ENCODE results near the gene ASPSCR1. TPM values are rescaled to one million over a fixed set of nuclear protein-coding genes. Genes with fewer than 3 reads are reported as not detected.

ASPSCR1 gene
- total RNA-seq (28.7 TPM), polyA plus RNA-seq (ENCODE audit: insufficient read depth in 1 of 8, insufficient read length in 8 of 8, low replicate concordance in 1 of 8) (10 to 100 TPM; 22.5 to 35.9 (median 26.6) TPM)
- long read RNA-seq, donor 1, transcript ASPSCR1-202 (16 exons, 1,843 nt): major isoform, 5 of 5 reads
- long read RNA-seq, donor 1, partial matches to known transcripts: 0 of 5 reads
- long read RNA-seq, donor 1, other reads (novel, unspliced or antisense): 0 of 5 reads
- long read RNA-seq, donor 2: 0 reads
- long read RNA-seq, donor 3, partial matches to known transcripts: 56 of 62 reads
- long read RNA-seq, donor 3, other reads (novel, unspliced or antisense): 0 of 62 reads
- long read RNA-seq, donor 4, partial matches to known transcripts: 0 of 4 reads
- long read RNA-seq, donor 4, other reads (novel, unspliced or antisense): 0 of 4 reads
- long read RNA-seq, donor 5, transcript ASPSCR1-202 (16 exons, 1,843 nt): major isoform, 7 of 8 reads
- long read RNA-seq, donor 5, partial matches to known transcripts: 0 of 8 reads
- long read RNA-seq, donor 5, other reads (novel, unspliced or antisense): 0 of 8 reads
- long read RNA-seq, donor 6, partial matches to known transcripts: 20 of 65 reads
- long read RNA-seq, donor 6, other reads (novel, unspliced or antisense): 39 of 65 reads
- long read RNA-seq, donor 7, full-length matches to known transcripts: 5 of 5 reads
- long read RNA-seq, donor 7, partial matches to known transcripts: 0 of 5 reads
- long read RNA-seq, donor 7, other reads (novel, unspliced or antisense): 0 of 5 reads
- long read RNA-seq, donor 8, partial matches to known transcripts: 0 of 2 reads
- long read RNA-seq, donor 8, other reads (novel, unspliced or antisense): 0 of 2 reads
- long read RNA-seq, donor 9, full-length matches to known transcripts: 5 of 5 reads
- long read RNA-seq, donor 9, partial matches to known transcripts: 0 of 5 reads
- long read RNA-seq, donor 9, other reads (novel, unspliced or antisense): 0 of 5 reads
- long read RNA-seq, donor 10, partial matches to known transcripts: 42 of 61 reads
- long read RNA-seq, donor 10, other reads (novel, unspliced or antisense): 15 of 61 reads
- long read RNA-seq, donor 11, transcript ASPSCR1-202 (16 exons, 1,843 nt): major isoform, 5 of 8 reads
- long read RNA-seq, donor 11, partial matches to known transcripts: 0 of 8 reads
- long read RNA-seq, donor 11, other reads (novel, unspliced or antisense): 0 of 8 reads

GRCh38 chr17:81977211-81977808, at the start of gene ASPSCR1:
Gene ASPSCR1 (plus strand): TSS chr17:81977629. CDS start chr17:81977647, 18 bp downstream.
- Histone ChIP-seq H3K4me1 (ENCODE audit: control insufficient read depth, insufficient read depth, low read length) (peaks cover 19% of the 10 kb centered on the region), H3K27me3 (ENCODE audit: control insufficient read depth, insufficient read depth, low read length) (peaks cover 4% of the 10 kb centered on the region), H3K27ac (ENCODE audit: low read length) (peak within 1 kb of the TSS; percentile 81), H3K9me3 (replicated peaks; ENCODE audit: control insufficient read depth, low read depth, low read length) (peaks cover 3% of the 10 kb centered on the region), H3K4me3 (ENCODE audit: low read length) (peak within 1 kb of the TSS; percentile 82), H3K36me3 (ENCODE audit: control insufficient read depth, insufficient read depth, low read length) (peaks cover 18% of the 10 kb centered on the region)
- under 1% methylated on average over 76 of the region's 76 CpGs for WGBS (ENCODE audit: insufficient coverage)
- peak; percentile 96 for DNase-seq

GRCh38 chr17:81927653-81928543, 49.5 kb upstream of the ASPSCR1 start, which contains the start of gene MAFG:
Gene MAFG (minus strand): TSS chr17:81927735. CDS start chr17:81923185, 4,550 bp downstream.
- Histone ChIP-seq H3K27ac (ENCODE audit: low read length) (peak within 1 kb of the TSS; percentile 94), H3K9me3 (replicated peaks; ENCODE audit: control insufficient read depth, low read depth, low read length) (no peaks in the 10 kb centered on the region), H3K4me3 (ENCODE audit: low read length) (peak within 1 kb of the TSS; percentile 76), H3K27me3 (ENCODE audit: control insufficient read depth, insufficient read depth, low read length) (peaks cover 14% of the 10 kb centered on the region), H3K36me3 (ENCODE audit: control insufficient read depth, insufficient read depth, low read length) (peaks cover 4% of the 10 kb centered on the region), H3K4me1 (ENCODE audit: control insufficient read depth, insufficient read depth, low read length) (peaks cover 71% of the 10 kb centered on the region)
- under 1% methylated on average over 86 of the region's 98 CpGs for WGBS (ENCODE audit: insufficient coverage)
- DNase-seq: peak; percentile 99

- Histone ChIP-seq H3K4me1 (ENCODE audit: control insufficient read depth, insufficient read depth, low read length) (peaks cover 63% of the 10 kb centered on the region), H3K27ac (ENCODE audit: low read length) (no peak overlapping the region), H3K4me3 (ENCODE audit: low read length) (peak overlapping the region; percentile 49), H3K9me3 (replicated peaks; ENCODE audit: control insufficient read depth, low read depth, low read length) (no peaks in the 10 kb centered on the region), H3K27me3 (ENCODE audit: control insufficient read depth, insufficient read depth, low read length) (peaks cover 14% of the 10 kb centered on the region), H3K36me3 (ENCODE audit: control insufficient read depth, insufficient read depth, low read length) (peaks cover 11% of the 10 kb centered on the region)
- 11% methylated on average over 39 of the region's 44 CpGs for WGBS (ENCODE audit: insufficient coverage)
- DNase-seq: no peak
Observed at GRCh38 chr17:81928544-81929252, 48.7 kb upstream of the ASPSCR1 start.

- Histone ChIP-seq H3K27ac (ENCODE audit: low read length) (no peak overlapping the region), H3K4me3 (ENCODE audit: low read length) (no peak overlapping the region), H3K4me1 (ENCODE audit: control insufficient read depth, insufficient read depth, low read length) (peaks cover 55% of the 10 kb centered on the region), H3K9me3 (replicated peaks; ENCODE audit: control insufficient read depth, low read depth, low read length) (no peaks in the 10 kb centered on the region), H3K36me3 (ENCODE audit: control insufficient read depth, insufficient read depth, low read length) (peaks cover 19% of the 10 kb centered on the region), H3K27me3 (ENCODE audit: control insufficient read depth, insufficient read depth, low read length) (peaks cover 14% of the 10 kb centered on the region)
- WGBS (ENCODE audit: insufficient coverage): 78% methylated on average over 27 of the region's 31 CpGs
- DNase-seq: no peak
Observed at GRCh38 chr17:81929253-81930141, 47.9 kb upstream of the ASPSCR1 start.

- Histone ChIP-seq H3K27me3 (ENCODE audit: control insufficient read depth, insufficient read depth, low read length) (peaks cover 14% of the 10 kb centered on the region), H3K36me3 (ENCODE audit: control insufficient read depth, insufficient read depth, low read length) (peaks cover 28% of the 10 kb centered on the region), H3K4me1 (ENCODE audit: control insufficient read depth, insufficient read depth, low read length) (peaks cover 50% of the 10 kb centered on the region), H3K9me3 (replicated peaks; ENCODE audit: control insufficient read depth, low read depth, low read length) (no peaks in the 10 kb centered on the region), H3K4me3 (ENCODE audit: low read length) (no peak overlapping the region), H3K27ac (ENCODE audit: low read length) (peak overlapping the region; percentile 35)
- DNase-seq: no peak
- 55% methylated on average over 15 of the region's 20 CpGs for WGBS (ENCODE audit: insufficient coverage)
Observed at GRCh38 chr17:81930142-81931125, 47.0 kb upstream of the ASPSCR1 start.

GRCh38 chr17:81931189-81931556, 46.3 kb upstream of the ASPSCR1 start:
- Histone ChIP-seq H3K36me3 (ENCODE audit: control insufficient read depth, insufficient read depth, low read length) (peaks cover 29% of the 10 kb centered on the region), H3K27ac (ENCODE audit: low read length) (no peak overlapping the region), H3K4me1 (ENCODE audit: control insufficient read depth, insufficient read depth, low read length) (peaks cover 50% of the 10 kb centered on the region), H3K9me3 (replicated peaks; ENCODE audit: control insufficient read depth, low read depth, low read length) (no peaks in the 10 kb centered on the region), H3K27me3 (ENCODE audit: control insufficient read depth, insufficient read depth, low read length) (peaks cover 14% of the 10 kb centered on the region), H3K4me3 (ENCODE audit: low read length) (no peak overlapping the region)
- WGBS (ENCODE audit: insufficient coverage): 51% methylated on average over 12 of the region's 13 CpGs
- no peak for DNase-seq

- Histone ChIP-seq H3K4me3 (ENCODE audit: low read length) (no peak overlapping the region), H3K36me3 (ENCODE audit: control insufficient read depth, insufficient read depth, low read length) (peaks cover 29% of the 10 kb centered on the region), H3K27ac (ENCODE audit: low read length) (no peak overlapping the region), H3K9me3 (replicated peaks; ENCODE audit: control insufficient read depth, low read depth, low read length) (no peaks in the 10 kb centered on the region), H3K27me3 (ENCODE audit: control insufficient read depth, insufficient read depth, low read length) (peaks cover 14% of the 10 kb centered on the region), H3K4me1 (ENCODE audit: control insufficient read depth, insufficient read depth, low read length) (peaks cover 50% of the 10 kb centered on the region)
- WGBS (ENCODE audit: insufficient coverage): 60% methylated on average over 1 of the region's 15 CpGs
- DNase-seq: no peak
Observed at GRCh38 chr17:81931557-81932332, 45.7 kb upstream of the ASPSCR1 start.

Measured in muscle of leg (tissue), 16 donors.